Upper lobe of right lung (tissue), 1 donor: ENCODE results near the gene SCN1B. TPM values are rescaled to one million over a fixed set of nuclear protein-coding genes. Genes with fewer than 3 reads are reported as not detected.
A peak's percentile ranks its signal among the peaks of the same experiment; 100 is the strongest.
"Not testable (repeated sequence)": the region's sequence is repeated elsewhere in the genome, so short reads cannot be mapped to it uniquely, and the experiment has no call there.

Source experiments
- ATAC-seq: fragments of 200-7000 bp; cut with Tn5 transposase; one replicate; pipeline ENCODE4 v1.9.1; 2020; ENCODE audit warnings: mild to moderate bottlenecking, moderate library complexity
- DNase-seq: peaks from one replicate; pipeline ENCODE4 v3.0.0-alpha.2; 2020
- H3K27ac ChIP-seq: fragments of 200-600 bp; one replicate; pipeline ENCODE4 v1.8.0; 2022
- H3K27me3 ChIP-seq: fragments of 200-600 bp; one replicate; pipeline ENCODE4 v1.8.0; 2022; ENCODE audit warnings: mild to moderate bottlenecking
- H3K36me3 ChIP-seq: fragments of 200-600 bp; one replicate; pipeline ENCODE4 v1.8.0; 2022
- H3K4me1 ChIP-seq: fragments of 200-600 bp; one replicate; pipeline ENCODE4 v1.8.0; 2022
- H3K4me3 ChIP-seq: fragments of 200-600 bp; one replicate; pipeline ENCODE4 v1.8.0; 2022; ENCODE audit warnings: mild to moderate bottlenecking
- H3K9me3 ChIP-seq: fragments of 200-600 bp; one replicate; pipeline ENCODE4 v1.8.0; 2022
- intact Hi-C: fragments of 100-400 bp; cut with DNase I; formaldehyde crosslinking; loops from one replicate; pipeline ENCODE4 v1.11.0; 2022
- total RNA-seq: library from RNA; stranded (reverse); fragmentation: NEBNext Ultra II Directional; extraction: Animal tissue kit (Norgen Biotek cat#: 25700); gene quantifications from one replicate; pipeline ENCODE4 v1.2.1, GENCODE V29; 2021
- TF ChIP-seq, protein P1 (sequence below): fragments of 200-600 bp; IDR thresholded peaks from one replicate; pipeline ENCODE4 v1.8.0; 2022; ENCODE audit warnings: antibody characterized with exemption
- donor health status: DM: no; HTN: yes; CAD: no; lungs with severe emphysema.

The SCN1B gene
- total RNA-seq, 1 donor from 2014 or later, result 8.7 TPM

GRCh38 chr19:35005256-35005977 is 24.9 kb upstream of the SCN1B start:
- DNase-seq (no peak), ATAC-seq (no peak)
- no peaks in the 10 kb centered on the region for H3K9me3 ChIP-seq
- TF ChIP-seq, protein P1, sequence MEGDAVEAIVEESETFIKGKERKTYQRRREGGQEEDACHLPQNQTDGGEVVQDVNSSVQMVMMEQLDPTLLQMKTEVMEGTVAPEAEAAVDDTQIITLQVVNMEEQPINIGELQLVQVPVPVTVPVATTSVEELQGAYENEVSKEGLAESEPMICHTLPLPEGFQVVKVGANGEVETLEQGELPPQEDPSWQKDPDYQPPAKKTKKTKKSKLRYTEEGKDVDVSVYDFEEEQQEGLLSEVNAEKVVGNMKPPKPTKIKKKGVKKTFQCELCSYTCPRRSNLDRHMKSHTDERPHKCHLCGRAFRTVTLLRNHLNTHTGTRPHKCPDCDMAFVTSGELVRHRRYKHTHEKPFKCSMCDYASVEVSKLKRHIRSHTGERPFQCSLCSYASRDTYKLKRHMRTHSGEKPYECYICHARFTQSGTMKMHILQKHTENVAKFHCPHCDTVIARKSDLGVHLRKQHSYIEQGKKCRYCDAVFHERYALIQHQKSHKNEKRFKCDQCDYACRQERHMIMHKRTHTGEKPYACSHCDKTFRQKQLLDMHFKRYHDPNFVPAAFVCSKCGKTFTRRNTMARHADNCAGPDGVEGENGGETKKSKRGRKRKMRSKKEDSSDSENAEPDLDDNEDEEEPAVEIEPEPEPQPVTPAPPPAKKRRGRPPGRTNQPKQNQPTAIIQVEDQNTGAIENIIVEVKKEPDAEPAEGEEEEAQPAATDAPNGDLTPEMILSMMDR, result no peak
- peaks cover 25% of the 10 kb centered on the region for H3K36me3 ChIP-seq
- peaks cover 66% of the 10 kb centered on the region for H3K4me1 ChIP-seq
- H3K4me3 ChIP-seq, result no peak overlapping the region
- H3K27me3 ChIP-seq, result no peaks in the 10 kb centered on the region
- H3K27ac ChIP-seq, result peak overlapping the region; percentile 85
- intact Hi-C loops, result no loop called here

- ATAC-seq, intact Hi-C loops, H3K4me3 ChIP-seq, H3K27me3 ChIP-seq, DNase-seq, H3K9me3 ChIP-seq: not testable (repeated sequence)
- Histone ChIP-seq H3K4me1 (peaks cover 69% of the 10 kb centered on the region), H3K27ac (peak overlapping the region; percentile 85), H3K36me3 (peaks cover 30% of the 10 kb centered on the region)
Measured at GRCh38 chr19:35006007-35006341, 24.3 kb upstream of the SCN1B start.

DNA sequence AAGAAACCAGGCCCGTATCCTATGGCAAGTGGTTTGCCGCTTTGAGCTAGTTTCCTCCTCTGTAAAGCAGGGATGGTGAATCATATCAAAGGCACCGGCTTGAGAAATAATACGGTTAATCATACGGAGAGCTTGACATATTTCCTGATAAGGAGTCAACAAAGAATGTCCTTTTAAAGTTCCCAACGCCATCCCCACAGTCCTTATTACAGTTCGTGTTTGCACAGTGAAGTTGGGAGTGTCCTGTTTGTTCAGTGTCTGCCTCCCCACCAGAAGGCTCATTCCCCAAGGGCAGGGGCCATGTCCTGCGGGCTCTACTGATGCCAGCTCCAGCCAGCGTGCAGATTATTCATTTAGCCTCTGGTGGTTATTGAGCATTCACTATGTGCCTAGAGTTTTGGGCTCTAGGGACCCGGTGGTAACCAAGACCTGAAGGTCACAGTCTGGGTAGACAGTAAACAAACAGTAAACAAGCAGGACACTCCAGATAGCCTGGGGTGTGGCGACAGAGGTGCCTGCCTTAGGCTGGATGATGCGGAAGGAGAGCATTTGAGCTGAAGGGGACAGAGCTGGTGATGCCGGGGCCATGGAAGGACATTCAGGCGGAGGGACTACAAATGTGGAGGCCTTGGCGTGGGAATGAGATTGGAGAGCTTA is 23.8 kb upstream of the SCN1B start:
- intact Hi-C loops, result no loop called here
- Histone ChIP-seq H3K4me1 (peaks cover 69% of the 10 kb centered on the region), H3K27ac (peak overlapping the region; percentile 85), H3K4me3 (no peak overlapping the region), H3K9me3 (no peaks in the 10 kb centered on the region), H3K36me3 (peaks cover 34% of the 10 kb centered on the region), H3K27me3 (no peaks in the 10 kb centered on the region)
- TF ChIP-seq, protein P1, result no peak
- ATAC-seq (peak; percentile 85), DNase-seq (no peak)

- DNase-seq, result no peak
- Histone ChIP-seq H3K9me3 (no peaks in the 10 kb centered on the region), H3K27ac (peak overlapping the region; percentile 85), H3K4me1 (peaks cover 68% of the 10 kb centered on the region), H3K4me3 (no peak overlapping the region), H3K36me3 (peaks cover 39% of the 10 kb centered on the region), H3K27me3 (no peaks in the 10 kb centered on the region)
- intact Hi-C loops, result no loop called here
- TF ChIP-seq, protein P1, result no peak
- no peak for ATAC-seq
Measured at GRCh38 chr19:35006999-35007365, 23.3 kb upstream of the SCN1B start.

GRCh38 chr19:35007427-35007826 is 22.8 kb upstream of the SCN1B start:
- peak overlapping the region; percentile 85 for H3K27ac ChIP-seq
- H3K4me1 ChIP-seq, result peaks cover 72% of the 10 kb centered on the region
- H3K9me3 ChIP-seq, ATAC-seq, H3K27me3 ChIP-seq, DNase-seq, intact Hi-C loops, H3K4me3 ChIP-seq: not testable (repeated sequence)
- H3K36me3 ChIP-seq, result peaks cover 44% of the 10 kb centered on the region

- TF ChIP-seq, protein P1, result no peak
- intact Hi-C loops, result no loop called here
- no peaks in the 10 kb centered on the region for H3K27me3 ChIP-seq
- H3K4me1 ChIP-seq, result peaks cover 71% of the 10 kb centered on the region
- H3K9me3 ChIP-seq, result no peaks in the 10 kb centered on the region
- ATAC-seq, result no peak
- H3K4me3 ChIP-seq, result no peak overlapping the region
- no peak for DNase-seq
- H3K36me3 ChIP-seq, result peaks cover 45% of the 10 kb centered on the region
- peak overlapping the region; percentile 85 for H3K27ac ChIP-seq
Measured at GRCh38 chr19:35008891-35009341, 21.4 kb upstream of the SCN1B start.
